GM21723 (cell line): Measurements from ENCODE around the gene PACSIN1.
"Not testable (repeated sequence)": the region's sequence is repeated elsewhere in the genome, so short reads cannot be mapped to it uniquely, and the experiment has no call there.

Source experiments
- ATAC-seq: cut with Tn5 transposase; IDR thresholded peaks from one replicate; pipeline ENCODE4 v1.9.1; 2021; ENCODE audit warnings: mild to moderate bottlenecking, moderate library complexity; ENCODE audit not compliant: unreplicated experiment

Gene PACSIN1

DNA sequence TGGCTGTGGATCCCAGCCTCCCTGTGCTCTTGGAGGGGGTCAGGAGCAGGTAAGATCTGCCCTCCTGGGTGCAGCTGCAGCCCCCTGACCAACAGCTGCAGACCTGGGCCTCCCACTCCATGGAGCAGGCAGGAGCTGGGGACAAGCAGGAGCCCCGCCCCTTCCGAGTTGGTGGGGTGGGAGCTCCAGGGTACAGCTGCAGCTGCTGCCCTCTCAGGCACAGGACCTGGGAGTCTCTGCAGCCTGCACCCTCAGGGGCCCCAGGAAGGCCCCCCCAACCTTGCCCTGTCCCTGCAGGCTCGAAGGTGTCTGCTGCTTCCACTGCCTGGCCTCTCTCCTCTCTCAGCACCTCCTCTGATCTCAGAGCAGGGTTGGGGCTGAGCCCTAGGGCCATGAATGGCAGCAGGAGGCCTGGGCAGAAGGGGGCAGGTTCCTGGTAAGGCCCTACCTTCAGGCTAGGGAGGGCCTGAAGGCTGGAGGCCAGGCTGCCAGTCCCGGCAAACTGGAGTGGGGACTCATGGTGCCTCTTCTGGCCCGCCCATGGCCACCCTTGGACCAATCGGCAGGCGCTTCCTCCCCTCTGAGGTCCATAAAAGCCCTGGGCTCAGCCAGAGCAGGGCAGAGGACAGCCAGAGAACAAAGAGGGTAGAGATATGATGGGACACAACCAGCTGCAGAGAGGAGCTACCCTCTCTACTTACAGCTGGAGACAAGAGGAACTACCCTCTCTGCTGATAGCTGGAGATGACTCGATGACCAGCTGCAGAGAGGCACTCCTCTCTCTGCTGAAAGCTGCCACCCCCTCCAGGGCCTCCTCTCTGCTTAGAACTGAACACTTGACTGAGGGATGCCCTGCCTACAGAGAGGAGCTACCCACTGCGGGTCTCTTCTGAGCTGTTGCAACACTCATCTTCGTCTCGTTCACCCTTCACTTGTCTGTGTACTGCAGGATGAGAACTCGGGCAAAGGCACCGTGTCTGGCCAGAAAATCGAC, 7.8 kb upstream of the PACSIN1 start:
- ATAC-seq = no peak

DNA sequence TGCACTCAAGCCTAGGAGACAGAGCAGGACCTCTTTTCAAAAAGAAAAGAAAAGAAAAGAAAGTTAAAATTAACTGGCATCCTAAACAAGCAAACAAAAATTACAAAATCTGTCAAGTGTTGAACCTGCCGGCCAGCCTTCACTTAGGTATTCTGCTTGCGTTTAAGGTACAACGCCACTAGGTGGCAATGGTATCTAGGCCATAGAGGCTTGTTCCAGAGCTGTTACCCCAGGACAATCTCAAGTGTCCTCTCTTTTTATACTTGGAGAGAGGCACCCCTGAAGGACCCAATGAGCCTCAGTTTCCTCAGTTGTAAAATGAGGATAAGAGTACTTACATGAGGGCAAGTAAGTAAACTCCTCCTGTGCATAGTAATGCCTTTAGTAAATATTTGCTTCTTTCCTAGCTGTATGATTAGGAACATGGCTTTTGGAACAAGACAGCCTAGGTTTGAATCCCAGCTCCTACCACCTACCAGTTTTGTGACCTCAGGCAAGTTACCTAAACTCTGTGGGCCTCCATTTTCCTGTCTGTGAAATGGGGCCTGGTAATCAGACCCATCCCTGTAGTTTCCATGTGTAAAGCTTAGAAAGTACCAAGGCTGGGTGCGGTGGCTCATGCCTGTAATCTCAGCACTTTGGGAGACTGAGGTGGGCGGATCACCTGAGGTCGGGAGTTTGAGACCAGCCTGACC, 5.8 kb upstream of the PACSIN1 start:
- no peak for ATAC-seq

DNA sequence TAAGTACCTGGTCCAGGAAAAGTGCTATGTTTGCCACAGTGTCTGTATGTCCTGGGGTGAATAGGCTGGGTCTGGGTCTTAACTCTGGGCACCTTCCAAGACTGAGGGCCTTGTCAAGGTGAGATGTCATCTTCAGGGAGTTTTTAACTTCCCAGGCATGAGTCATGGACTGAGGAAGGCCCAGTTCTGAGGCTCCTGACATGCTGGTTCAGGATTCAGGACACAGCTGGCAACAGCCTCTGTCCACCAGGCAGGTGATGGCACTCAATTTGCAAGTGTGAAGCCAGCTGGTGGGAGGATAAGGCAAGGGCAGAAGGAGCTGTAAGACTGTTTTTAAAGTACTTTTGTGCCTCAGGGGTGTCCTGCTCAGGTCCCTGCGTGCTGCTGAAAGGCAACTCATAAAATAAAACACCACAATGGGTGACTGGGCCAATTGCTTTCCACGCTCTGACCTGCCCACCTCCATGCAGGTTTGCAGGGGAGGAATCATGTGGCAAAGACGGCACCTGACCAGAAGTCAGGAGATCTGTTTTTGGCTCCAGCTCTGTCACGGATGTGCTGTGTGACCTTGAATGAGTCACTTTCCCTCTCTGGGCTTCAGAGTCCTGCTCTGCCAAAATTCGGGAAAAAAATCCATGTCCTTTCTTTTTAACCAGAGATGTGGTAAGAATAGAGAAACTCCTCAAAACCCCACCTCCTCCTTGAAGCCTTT, 4.9 kb upstream of the PACSIN1 start:
- no peak for ATAC-seq

DNA sequence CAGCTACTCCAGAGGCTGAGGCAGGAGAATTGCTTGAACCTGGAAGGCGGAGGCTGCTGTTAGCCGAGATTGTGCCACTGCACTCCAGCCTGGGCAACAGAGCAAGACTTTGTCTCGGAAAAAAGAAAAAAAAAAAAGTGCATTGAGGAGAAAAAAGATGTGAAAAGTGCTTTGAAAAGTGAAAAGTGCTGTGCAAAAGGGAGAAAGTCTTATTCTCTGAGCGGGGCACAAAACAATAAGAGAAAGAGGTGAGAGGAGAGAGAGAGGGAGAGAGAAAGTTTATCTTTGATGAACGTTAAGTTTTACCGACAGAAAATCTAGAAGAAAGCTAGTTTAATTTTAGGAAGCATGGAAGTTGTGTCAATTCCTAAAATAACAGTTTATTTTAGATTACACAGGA, 3.9 kb upstream of the PACSIN1 start:
- ATAC-seq = no peak

DNA sequence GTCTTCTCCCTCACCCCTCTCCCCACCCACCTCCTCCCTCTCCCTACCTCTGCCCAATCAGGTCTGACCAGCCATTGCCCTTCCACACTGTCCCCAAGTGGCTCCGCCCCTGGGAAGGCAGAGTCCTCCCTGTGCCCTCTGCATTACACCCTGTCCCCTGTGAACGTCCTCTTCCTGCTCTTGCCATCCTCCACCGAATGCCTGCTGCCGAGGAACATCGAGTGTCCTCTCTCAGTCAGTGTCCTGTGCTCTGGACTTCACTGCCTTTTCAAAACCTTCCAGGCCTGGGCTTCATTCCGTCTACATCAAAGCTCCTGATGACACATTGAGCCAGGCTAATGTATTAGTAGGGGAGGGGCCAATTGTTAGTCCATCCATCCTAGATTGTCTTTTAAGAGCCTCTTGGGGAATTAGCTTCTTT, 3.3 kb upstream of the PACSIN1 start:
- no peak for ATAC-seq

DNA sequence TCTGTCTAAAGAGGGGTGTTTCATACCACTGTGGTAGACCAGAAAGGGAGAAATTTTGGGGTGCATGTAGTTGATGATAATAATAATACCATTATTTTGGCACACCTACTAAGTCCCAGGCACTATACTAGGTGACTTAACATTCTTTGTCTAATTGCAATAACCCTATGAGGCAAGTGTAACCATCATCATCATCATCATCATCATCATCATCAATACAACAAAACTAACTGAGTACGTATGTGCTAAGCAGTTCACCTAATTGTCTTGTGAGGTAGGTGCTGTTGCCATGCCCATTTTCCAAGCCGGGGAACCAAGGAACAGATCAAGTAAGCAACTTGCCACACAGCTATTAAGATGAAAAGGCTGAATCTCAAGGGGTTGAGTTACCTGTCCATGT, 2.6 kb upstream of the PACSIN1 start:
- ATAC-seq = no peak

DNA sequence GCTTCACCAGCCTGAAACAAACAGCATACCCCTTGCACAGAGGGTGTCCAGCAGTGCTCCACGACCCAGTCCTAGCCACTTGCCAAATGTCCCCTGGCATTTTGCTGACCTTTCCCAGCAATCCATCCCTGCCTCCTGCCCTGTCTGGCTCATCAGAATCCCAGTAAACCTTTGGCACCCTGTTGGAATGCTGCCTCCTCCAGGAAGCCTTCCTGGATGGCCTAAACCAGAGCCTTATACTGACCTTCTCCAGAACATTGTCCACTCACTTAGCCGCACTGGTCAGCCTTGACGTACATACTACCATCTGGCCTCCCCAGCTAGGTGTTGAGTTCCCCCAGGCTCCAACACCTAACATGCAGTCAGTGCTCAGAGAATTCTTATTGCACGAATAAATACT, 2.0 kb upstream of the PACSIN1 start:
- ATAC-seq = no peak

DNA sequence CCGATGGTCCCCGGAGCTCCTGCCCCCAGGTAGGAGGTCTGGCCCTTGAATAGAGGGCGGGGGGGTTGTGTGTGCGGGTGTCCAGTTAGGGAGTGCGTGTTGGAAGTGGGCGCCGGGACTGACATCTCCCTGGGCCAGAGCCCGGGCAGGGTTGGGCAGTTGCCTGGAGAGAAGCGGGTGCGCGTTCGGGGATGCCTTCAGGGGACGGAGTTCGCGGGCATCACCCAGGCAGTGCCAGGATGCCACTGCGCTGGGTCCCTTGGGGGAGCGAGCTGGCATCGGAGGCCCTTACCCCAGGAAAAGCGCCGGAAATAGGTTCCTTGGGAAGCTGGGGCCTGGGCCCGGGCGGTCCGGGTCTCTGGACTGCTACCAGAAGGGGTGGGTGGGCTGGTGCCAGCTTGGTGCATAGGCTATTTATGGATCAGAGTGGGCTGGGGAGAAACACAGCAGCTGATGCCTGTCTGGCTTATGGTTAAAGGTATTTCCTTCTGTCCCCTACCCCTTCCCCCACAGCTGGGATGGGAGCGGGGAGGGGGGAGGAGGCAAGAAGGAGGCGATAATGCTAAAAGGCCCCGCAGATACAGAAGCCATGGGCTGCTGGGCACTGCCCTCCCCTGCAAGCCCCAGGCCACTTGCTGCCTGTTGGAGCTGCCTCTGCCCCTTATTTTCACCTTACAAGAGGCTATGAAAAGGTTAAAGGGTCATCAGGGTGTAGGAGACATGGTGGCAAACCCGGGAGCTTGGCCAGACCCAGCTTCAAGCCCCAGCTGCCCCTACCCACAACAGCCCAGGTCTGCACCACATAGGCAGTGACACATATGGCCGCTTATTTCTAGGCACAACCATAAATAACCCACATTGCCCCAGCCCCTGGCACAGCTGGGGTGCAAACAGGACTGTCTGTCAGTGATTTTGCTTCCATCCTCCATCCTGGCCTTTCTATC, 638 bp downstream of the PACSIN1 start:
- no peak for ATAC-seq

DNA sequence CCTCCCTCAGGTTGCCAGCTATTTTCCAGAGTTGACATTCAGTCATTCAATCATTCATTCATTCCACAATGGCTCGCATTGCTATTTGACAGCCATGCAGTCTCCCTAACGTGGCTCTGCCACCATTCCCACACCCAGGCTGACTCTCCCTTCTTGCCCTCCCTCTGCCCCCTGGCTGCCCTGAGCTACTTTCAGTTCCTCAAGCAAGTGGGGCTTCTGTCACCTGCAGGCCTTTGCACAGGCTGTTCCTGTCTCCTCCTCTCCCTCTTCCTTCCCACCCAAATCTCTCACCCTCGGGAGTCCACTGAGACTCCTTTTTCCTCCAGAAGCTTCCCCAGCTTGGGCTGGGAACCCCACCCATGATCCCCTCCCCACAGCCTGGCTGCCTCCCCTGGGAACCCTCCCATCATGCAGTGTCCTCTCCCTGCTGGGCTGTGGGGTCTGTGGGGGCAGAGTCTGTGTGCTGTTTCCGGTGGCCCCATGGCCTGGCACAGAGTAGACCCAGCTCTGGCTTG, 2.6 kb downstream of the PACSIN1 start:
- ATAC-seq = peak; percentile 52

DNA sequence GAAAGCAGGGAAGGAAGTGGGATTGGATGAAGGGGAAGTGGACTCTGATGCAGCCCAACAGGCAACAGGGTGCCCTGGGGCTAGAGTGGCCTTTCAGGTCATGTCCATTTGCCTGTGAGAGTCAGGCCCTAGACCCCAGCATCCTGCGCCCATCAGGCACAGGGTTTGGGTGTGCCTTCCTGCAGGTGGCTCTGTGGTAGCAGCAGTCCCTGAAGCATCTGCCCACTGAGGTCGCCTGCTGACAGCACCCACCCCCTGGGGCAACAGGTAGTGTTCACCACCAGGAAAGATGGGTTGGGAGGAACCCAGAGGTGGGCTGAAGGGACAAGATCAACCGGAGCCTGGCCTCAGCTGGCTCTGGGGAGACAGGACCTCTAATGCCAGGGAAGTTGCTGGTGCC, 3.6 kb downstream of the PACSIN1 start:
- ATAC-seq = no peak

DNA sequence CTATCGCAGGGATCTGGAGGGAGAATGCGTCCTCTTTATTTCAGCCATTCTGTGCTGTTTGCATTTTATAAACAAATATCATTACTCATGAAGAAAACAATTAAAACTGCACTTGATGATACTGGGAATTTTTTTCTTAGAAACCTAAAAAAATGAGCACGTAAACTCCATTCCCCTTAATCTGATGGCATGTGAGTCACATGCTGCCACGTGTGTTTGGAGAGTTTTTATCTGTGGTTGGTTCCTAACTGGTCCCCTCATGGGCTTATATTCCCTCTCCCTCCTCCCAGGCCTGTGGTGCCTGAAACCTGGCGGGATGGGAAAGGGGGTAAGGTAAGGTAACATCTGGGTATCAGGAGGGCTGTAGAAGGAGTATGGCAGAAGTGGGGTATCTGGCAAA, 6.5 kb downstream of the PACSIN1 start:
- no peak for ATAC-seq

DNA sequence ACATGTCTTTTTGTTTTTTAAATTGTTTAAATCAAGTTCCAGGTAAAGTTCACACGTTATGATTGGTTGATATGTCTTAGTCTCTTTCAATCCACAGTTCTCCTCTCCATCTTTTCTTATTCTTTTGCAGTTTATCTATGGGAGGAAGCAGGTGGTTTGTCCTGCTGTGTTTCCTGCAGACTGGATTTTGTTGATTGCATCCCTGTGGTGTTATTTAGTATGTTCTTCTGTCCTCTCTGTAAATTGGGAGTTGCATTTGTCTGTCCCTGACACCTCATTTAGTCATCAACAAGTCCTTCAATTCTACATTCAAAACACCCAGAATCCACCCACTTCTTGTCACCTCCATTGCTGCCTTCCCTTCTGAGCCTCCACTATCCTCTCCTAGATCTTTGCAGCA, 8.1 kb downstream of the PACSIN1 start:
- no peak for ATAC-seq

DNA sequence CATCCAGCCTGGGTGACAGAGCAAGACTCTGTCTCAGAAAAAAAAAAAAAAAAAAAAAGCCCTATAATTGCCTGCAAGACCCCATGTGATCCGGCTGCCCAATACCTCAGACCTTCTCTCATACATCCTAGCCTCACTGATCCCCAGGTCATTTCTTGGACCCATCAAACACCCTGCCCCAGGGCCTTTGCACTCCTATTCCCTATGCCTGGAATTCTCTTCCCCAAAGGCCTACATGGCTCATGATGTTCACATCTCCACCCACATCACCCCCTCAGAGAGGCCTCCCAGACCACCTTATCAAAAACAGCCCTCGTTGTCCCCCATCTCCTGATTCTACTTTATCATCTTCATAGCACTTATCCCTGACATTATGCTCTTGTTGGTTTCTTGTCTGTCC, 8.9 kb downstream of the PACSIN1 start:
- ATAC-seq = no peak

DNA sequence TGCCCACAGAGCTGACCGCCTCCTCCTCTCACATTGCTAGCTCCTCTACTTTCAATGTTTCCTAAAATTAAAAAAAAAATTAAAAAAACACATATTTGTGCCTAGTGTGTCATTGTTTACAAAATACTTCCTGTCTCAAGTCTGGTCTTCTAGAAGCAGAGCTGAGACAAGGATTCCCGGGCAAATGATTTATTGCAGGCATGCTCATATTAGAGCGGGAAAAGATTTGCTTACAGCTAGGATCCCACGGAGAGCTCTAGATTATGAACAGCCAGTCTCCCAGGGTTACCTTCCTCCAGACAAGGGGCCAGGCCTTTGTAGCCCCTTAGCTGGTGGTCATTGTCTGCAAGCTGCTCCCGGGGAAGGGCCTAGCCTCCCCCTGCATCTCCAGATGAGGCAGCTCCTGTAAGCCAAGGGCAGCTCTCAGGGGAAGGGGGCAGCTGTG, 9.4 kb downstream of the PACSIN1 start:
- ATAC-seq = no peak

DNA sequence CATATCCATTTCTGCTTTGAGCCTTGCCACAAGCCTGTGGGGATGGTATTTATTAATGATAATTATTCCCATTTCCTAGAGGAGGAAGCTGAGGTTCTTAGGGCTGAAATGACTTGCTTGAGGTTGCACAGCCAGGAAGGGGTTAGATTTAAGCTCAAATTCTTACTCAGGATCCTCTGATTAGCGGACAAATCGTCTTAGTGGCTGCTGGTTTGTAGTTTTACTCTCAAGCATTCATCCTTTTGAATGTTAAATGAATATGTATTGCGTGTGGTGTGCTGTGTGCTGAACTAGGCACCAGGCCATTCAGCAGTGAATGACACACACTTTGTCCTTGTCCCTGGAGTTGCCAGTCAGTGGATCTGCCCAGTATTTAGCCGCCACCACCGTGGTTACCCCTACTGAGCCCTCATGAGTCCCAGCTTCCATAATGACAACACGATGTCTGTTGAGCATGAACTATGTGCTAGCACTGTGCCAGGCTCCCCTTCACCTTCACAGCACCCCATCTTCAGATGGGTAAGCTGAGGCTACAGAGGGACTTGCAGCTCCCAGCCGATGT, 10.0 kb downstream of the PACSIN1 start:
- ATAC-seq = no peak

DNA sequence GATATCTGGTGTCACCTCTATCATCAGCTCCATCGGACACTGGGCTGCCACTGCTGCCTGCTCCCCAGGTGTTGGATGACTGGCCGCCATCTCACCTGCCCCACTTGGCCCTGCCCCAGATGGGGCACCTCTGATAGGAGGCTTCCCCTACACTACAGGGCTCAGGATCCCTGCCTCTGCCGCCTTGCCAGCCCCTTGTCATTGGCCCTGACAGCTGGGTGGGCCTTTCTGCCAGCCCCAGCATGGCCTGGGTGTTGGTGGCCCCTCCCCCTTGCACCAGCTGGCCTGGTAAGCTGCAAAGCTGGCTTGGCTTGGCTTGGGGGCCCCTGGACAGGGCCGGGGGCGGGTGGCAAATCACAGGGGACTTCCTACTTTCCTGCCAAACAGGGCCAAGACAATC, 10.6 kb downstream of the PACSIN1 start:
- ATAC-seq = no peak

DNA sequence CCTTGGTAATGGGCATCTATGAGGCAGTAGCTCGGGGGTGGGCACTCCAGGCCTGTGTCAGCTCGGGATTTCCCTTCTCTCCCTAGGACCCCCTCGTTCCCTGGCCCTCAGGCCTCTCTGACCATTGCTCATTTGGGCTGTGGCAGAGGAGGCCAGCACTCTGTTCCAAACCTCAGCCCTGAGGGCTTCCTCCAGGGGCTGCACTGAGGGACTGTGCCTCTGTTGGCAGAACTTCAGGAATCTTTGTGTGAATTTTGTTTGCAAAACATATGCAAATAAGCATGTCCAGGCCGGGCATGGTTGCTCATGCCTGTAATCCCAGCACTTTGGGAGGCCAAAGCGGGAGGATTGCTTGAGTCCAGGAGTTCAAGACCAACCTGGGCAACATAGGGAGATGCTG, 11.0 kb downstream of the PACSIN1 start:
- no peak for ATAC-seq

DNA sequence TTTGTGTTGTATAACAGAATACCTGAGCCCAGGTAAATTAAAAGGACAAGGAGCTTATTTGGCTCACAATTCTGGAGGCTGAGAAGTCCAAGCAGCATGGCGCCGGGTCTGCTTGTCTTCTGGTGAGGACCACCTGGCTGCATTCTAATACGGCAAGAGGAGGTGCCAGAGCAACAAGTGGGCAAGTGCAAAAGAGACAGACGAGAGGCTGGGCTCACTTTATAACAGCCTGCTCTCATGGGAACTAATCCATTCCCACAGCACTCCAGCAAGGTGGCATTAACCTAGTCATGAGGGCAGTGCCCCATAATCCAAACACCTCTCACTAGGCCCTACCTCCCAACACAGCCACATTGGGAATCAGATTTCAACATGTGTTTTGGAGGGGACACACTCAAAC, 12.9 kb downstream of the PACSIN1 start:
- ATAC-seq = no peak

DNA sequence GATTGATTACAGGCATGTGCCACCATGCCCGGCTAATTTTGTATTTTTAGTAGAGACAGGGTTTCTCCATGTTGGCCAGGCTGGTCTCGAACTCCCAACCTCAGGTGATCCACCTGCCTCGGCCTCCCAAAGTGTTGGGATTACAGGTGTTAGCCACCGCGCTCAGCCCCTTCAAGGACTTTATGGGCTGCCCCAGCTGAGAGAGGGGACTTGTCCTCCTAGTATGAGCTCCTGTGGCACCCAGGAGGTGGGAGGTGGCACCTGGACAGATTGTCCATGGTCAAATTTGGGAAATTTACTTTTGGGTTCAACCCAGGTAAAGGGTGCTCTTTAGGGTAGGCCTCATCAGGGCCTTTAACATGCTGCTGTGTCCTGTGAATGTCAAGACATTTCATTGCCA, 17.9 kb downstream of the PACSIN1 start:
- ATAC-seq = not testable (repeated sequence)

DNA sequence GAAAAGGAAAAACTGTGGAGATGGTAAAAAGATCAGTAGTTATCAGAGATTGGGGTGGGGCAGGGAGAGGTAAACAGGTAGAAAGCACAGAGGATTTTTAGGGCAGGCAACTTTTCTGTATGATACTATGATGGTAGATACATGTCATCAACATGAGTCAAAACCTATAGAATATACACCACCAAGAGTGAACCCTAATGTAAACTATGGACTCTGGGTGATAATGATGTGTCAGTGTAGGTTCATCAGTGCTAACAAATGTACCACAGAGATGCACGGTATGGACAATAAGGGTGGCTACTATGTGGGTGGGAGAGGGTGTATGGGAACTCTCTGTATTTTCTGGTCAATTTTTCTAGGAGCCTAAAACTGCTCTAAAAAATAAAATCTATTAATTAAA, 18.5 kb downstream of the PACSIN1 start:
- no peak for ATAC-seq
